Measurements from ENCODE around the gene PPP1R3G. TPM values are rescaled to one million over a fixed set of nuclear protein-coding genes. Genes with fewer than 3 reads are reported as not detected.

The PPP1R3G gene
- total and polyA plus RNA-seq, 2 of the 13 experiments (the other 11 are each of a cell fraction or from before 2014, with no cell fraction given), result 1.2 to 1.3 TPM

DNA sequence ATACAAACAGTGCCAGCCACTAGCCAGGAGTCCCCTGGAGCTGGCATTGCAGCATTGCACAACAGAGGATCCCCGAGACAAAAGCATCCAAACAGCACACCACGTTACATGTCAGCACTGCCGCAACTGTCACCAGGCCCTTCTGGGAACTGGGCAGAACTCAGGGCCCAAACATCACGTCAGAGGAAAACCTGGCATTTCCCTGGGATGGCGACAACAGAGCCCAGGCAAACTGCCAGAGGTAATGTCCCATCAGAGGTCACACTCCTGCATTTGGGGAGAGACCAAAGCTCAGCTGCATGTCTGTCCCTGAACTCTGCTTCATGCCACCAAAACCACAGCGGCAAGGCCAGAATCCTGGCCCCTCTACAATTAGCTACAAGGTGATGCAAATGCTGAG lies 36.3 kb downstream of the PPP1R3G start (continued):
- TF ChIP-seq, protein P1, sequence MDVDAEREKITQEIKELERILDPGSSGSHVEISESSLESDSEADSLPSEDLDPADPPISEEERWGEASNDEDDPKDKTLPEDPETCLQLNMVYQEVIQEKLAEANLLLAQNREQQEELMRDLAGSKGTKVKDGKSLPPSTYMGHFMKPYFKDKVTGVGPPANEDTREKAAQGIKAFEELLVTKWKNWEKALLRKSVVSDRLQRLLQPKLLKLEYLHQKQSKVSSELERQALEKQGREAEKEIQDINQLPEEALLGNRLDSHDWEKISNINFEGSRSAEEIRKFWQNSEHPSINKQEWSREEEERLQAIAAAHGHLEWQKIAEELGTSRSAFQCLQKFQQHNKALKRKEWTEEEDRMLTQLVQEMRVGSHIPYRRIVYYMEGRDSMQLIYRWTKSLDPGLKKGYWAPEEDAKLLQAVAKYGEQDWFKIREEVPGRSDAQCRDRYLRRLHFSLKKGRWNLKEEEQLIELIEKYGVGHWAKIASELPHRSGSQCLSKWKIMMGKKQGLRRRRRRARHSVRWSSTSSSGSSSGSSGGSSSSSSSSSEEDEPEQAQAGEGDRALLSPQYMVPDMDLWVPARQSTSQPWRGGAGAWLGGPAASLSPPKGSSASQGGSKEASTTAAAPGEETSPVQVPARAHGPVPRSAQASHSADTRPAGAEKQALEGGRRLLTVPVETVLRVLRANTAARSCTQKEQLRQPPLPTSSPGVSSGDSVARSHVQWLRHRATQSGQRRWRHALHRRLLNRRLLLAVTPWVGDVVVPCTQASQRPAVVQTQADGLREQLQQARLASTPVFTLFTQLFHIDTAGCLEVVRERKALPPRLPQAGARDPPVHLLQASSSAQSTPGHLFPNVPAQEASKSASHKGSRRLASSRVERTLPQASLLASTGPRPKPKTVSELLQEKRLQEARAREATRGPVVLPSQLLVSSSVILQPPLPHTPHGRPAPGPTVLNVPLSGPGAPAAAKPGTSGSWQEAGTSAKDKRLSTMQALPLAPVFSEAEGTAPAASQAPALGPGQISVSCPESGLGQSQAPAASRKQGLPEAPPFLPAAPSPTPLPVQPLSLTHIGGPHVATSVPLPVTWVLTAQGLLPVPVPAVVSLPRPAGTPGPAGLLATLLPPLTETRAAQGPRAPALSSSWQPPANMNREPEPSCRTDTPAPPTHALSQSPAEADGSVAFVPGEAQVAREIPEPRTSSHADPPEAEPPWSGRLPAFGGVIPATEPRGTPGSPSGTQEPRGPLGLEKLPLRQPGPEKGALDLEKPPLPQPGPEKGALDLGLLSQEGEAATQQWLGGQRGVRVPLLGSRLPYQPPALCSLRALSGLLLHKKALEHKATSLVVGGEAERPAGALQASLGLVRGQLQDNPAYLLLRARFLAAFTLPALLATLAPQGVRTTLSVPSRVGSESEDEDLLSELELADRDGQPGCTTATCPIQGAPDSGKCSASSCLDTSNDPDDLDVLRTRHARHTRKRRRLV (CRISPR knock-in tag; IDR thresholded peaks at IDR 0.05), result no peak
- TF ChIP-seq NFE2 (CRISPR knock-in tag; IDR thresholded peaks at IDR 0.05) (no peak), TBX2 (CRISPR knock-in tag; IDR thresholded peaks at IDR 0.05; ENCODE audit: borderline replicate concordance) (peak; percentile 73), HOXA3 (CRISPR knock-in tag; IDR thresholded peaks at IDR 0.05) (peak; percentile 60), KDM3A (CRISPR knock-in tag; IDR thresholded peaks at IDR 0.05; ENCODE audit: low read depth) (no peak), GTF2F1 (IDR thresholded peaks at IDR 0.05; ENCODE audit: low read length) (no peak), MZF1 (CRISPR knock-in tag; IDR thresholded peaks at IDR 0.05; ENCODE audit: borderline replicate concordance) (no peak), ZNF724P (CRISPR knock-in tag; IDR thresholded peaks at IDR 0.05; ENCODE audit: borderline replicate concordance) (no peak), NR3C1 (CRISPR knock-in tag; IDR thresholded peaks at IDR 0.05) (no peak), CENPX (CRISPR knock-in tag; IDR thresholded peaks at IDR 0.05) (no peak), RXRA (CRISPR knock-in tag; IDR thresholded peaks at IDR 0.05) (peak; percentile 71; the same call in 1 of the 2 replicates), REPIN1 (CRISPR knock-in tag; IDR thresholded peaks at IDR 0.05; ENCODE audit: borderline replicate concordance, low read depth) (no peak), MAFK (conservative IDR thresholded peaks at IDR 0.05 in 1 of 2, IDR thresholded peaks at IDR 0.05 in 1 of 2; ENCODE audit: low read length in 2 of 2) (no peak), ZNF660 (CRISPR knock-in tag; IDR thresholded peaks at IDR 0.05; ENCODE audit: borderline replicate concordance, low read depth) (no peak), STAG1 (CRISPR knock-in tag; IDR thresholded peaks at IDR 0.05) (no peak), ZNF556 (CRISPR knock-in tag; IDR thresholded peaks at IDR 0.05; ENCODE audit: borderline replicate concordance) (no peak), ZNF7 (CRISPR knock-in tag; IDR thresholded peaks at IDR 0.05) (no peak), MBNL3 (CRISPR knock-in tag; conservative IDR thresholded peaks at IDR 0.05) (no peak)
- TF ChIP-seq, protein P2, sequence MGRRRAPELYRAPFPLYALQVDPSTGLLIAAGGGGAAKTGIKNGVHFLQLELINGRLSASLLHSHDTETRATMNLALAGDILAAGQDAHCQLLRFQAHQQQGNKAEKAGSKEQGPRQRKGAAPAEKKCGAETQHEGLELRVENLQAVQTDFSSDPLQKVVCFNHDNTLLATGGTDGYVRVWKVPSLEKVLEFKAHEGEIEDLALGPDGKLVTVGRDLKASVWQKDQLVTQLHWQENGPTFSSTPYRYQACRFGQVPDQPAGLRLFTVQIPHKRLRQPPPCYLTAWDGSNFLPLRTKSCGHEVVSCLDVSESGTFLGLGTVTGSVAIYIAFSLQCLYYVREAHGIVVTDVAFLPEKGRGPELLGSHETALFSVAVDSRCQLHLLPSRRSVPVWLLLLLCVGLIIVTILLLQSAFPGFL (CRISPR knock-in tag; IDR thresholded peaks at IDR 0.05), result no peak
- TF ChIP-seq, protein P3, sequence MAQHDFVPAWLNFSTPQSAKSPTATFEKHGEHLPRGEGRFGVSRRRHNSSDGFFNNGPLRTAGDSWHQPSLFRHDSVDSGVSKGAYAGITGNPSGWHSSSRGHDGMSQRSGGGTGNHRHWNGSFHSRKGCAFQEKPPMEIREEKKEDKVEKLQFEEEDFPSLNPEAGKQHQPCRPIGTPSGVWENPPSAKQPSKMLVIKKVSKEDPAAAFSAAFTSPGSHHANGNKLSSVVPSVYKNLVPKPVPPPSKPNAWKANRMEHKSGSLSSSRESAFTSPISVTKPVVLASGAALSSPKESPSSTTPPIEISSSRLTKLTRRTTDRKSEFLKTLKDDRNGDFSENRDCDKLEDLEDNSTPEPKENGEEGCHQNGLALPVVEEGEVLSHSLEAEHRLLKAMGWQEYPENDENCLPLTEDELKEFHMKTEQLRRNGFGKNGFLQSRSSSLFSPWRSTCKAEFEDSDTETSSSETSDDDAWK (CRISPR knock-in tag; IDR thresholded peaks at IDR 0.05), result no peak
- TF ChIP-seq, protein P4, sequence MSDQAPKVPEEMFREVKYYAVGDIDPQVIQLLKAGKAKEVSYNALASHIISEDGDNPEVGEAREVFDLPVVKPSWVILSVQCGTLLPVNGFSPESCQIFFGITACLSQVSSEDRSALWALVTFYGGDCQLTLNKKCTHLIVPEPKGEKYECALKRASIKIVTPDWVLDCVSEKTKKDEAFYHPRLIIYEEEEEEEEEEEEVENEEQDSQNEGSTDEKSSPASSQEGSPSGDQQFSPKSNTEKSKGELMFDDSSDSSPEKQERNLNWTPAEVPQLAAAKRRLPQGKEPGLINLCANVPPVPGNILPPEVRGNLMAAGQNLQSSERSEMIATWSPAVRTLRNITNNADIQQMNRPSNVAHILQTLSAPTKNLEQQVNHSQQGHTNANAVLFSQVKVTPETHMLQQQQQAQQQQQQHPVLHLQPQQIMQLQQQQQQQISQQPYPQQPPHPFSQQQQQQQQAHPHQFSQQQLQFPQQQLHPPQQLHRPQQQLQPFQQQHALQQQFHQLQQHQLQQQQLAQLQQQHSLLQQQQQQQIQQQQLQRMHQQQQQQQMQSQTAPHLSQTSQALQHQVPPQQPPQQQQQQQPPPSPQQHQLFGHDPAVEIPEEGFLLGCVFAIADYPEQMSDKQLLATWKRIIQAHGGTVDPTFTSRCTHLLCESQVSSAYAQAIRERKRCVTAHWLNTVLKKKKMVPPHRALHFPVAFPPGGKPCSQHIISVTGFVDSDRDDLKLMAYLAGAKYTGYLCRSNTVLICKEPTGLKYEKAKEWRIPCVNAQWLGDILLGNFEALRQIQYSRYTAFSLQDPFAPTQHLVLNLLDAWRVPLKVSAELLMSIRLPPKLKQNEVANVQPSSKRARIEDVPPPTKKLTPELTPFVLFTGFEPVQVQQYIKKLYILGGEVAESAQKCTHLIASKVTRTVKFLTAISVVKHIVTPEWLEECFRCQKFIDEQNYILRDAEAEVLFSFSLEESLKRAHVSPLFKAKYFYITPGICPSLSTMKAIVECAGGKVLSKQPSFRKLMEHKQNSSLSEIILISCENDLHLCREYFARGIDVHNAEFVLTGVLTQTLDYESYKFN (CRISPR knock-in tag; conservative IDR thresholded peaks at IDR 0.05), result peak; percentile 76
